K562 (cell line): Measurements from ENCODE around the gene FDX2. TPM values are rescaled to one million over a fixed set of nuclear protein-coding genes. Genes with fewer than 3 reads are reported as not detected.

Experiments used
- CAMTA2 ChIP-seq: fragments of 250-450 bp; sonication (Bioruptor Pico); conservative IDR thresholded peaks from 2 replicates; pipeline ENCODE4 v1.5.1; 2022
- ERF ChIP-seq: fragments of 450-650 bp; formaldehyde crosslinking; IDR thresholded peaks from 2 replicates; pipeline ENCODE4 v1.4.0; 2020; ENCODE audit warnings: mild to moderate bottlenecking, mixed read lengths
- ETS1 ChIP-seq: conservative IDR thresholded peaks from 2 replicates; pipeline ENCODE4 v1.6.1; 2011; ENCODE audit warnings: low read depth, mild to moderate bottlenecking, low read length; ENCODE audit not compliant: control insufficient read depth
- FOXJ2 ChIP-seq: fragments of 200-800 bp; sonication (Bioruptor generic); IDR thresholded peaks from 2 replicates; pipeline ENCODE4 v1.6.1; 2016; ENCODE audit warnings: missing genetic modification characterization, missing compliant biosample characterization
- FUS ChIP-seq: fragments of 200-400 bp; formaldehyde crosslinking; optimal IDR thresholded peaks from 2 replicates; pipeline ENCODE3; 2017; ENCODE audit warnings: low read depth, low read length
- HMBOX1 ChIP-seq: sonication (generic); IDR thresholded peaks from 2 replicates; pipeline ENCODE4 v1.6.1; 2016
- KDM2B ChIP-seq: fragments of 250-450 bp; sonication (Bioruptor Pico); IDR thresholded peaks from 2 replicates; pipeline ENCODE4 v1.8.0; 2021; ENCODE audit warnings: mild to moderate bottlenecking, moderate library complexity
- LCOR ChIP-seq: sonication (generic); formaldehyde crosslinking; IDR thresholded peaks from 2 replicates; pipeline ENCODE4 v1.8.0; 2022; ENCODE audit warnings: mild to moderate bottlenecking, missing genetic modification reagents
- NKRF ChIP-seq: fragments of 450-650 bp; IDR thresholded peaks from 2 replicates; pipeline ENCODE4 v1.6.1; 2016; ENCODE audit warnings: borderline replicate concordance
- OTX1 ChIP-seq: fragments of 450-650 bp; formaldehyde crosslinking; IDR thresholded peaks from 2 replicates; pipeline ENCODE4 v1.4.0; 2022; ENCODE audit warnings: mild to moderate bottlenecking
- POLR2AphosphoS5 ChIP-seq: IDR thresholded peaks from 2 replicates; pipeline ENCODE4 v1.6.1; 2011; ENCODE audit warnings: mild to moderate bottlenecking, low read depth, low read length, moderate library complexity; ENCODE audit not compliant: control insufficient read depth, insufficient read depth
- PTTG1 ChIP-seq: fragments of 450-650 bp; IDR thresholded peaks from 2 replicates; pipeline ENCODE4 v1.6.1; 2016; ENCODE audit warnings: low read depth, mild to moderate bottlenecking, missing genetic modification characterization, missing compliant biosample characterization
- SRF ChIP-seq, 2 experiments: fragments of 250-450, 450-650 bp in 1 of 2; sonication (Bioruptor Pico) in 1 of 2; sonication (generic) in 1 of 2; formaldehyde crosslinking; IDR thresholded peaks; 2 replicates each; pipeline versions ENCODE4 v1.5.0 to v1.5.1; 2020 to 2022; ENCODE audit warnings: mild to moderate bottlenecking in 1 of 2, missing genetic modification reagents in 1 of 2
- TAF1 ChIP-seq: IDR thresholded peaks from 2 replicates; pipeline ENCODE4 v1.6.1; 2011; ENCODE audit warnings: mild to moderate bottlenecking, low read length, moderate library complexity; ENCODE audit not compliant: insufficient read depth, control insufficient read depth, severe bottlenecking; ENCODE audit errors: extremely low read depth
- ZNF12 ChIP-seq: sonication (generic); formaldehyde crosslinking; IDR thresholded peaks from 2 replicates; pipeline ENCODE4 v1.4.0; 2020; ENCODE audit warnings: mild to moderate bottlenecking, missing genetic modification reagents
- ZNF134 ChIP-seq: fragments of 250-450 bp; sonication (Bioruptor Pico); conservative IDR thresholded peaks from 2 replicates; pipeline ENCODE4 v1.4.0; 2020
- ZNF253 ChIP-seq: fragments of 250-450 bp; sonication (Bioruptor Pico); conservative IDR thresholded peaks from 2 replicates; pipeline ENCODE4 v1.6.1; 2021; ENCODE audit warnings: mild to moderate bottlenecking
- ZNF282 ChIP-seq: sonication (generic); formaldehyde crosslinking; IDR thresholded peaks from 2 replicates; pipeline ENCODE4 v1.8.1; 2023; ENCODE audit warnings: missing genetic modification reagents
- ZNF3 ChIP-seq: fragments of 250-450 bp; sonication (Bioruptor Pico); IDR thresholded peaks from 2 replicates; pipeline ENCODE4 v1.5.0; 2021; ENCODE audit warnings: mild to moderate bottlenecking, moderate library complexity
- ZNF609 ChIP-seq: sonication (generic); formaldehyde crosslinking; IDR thresholded peaks from 2 replicates; pipeline ENCODE4 v1.8.1; 2023; ENCODE audit warnings: missing genetic modification reagents, mild to moderate bottlenecking, borderline replicate concordance
- polyA plus RNA-seq, 8 experiments: library from polyadenylated mRNA; depleted of rRNA in 4 of 8; stranded (reverse) in 5 of 8; unstranded in 3 of 8; fragments of >200 nt; fragmentation: Nextera tagmentation in 2 of 8; fragmentation: Illumina TruSeq in 1 of 8; extraction: Ambion mirVana in 2 of 8; extraction: Trizol in 1 of 8; gene quantifications; 2 replicates each; pipeline versions ENCODE4 v1.2.1 to v1.2.3, GENCODE V29; 2011 to 2014; ENCODE audit warnings: inconsistent platforms in 1 of 8, missing spikeins in 1 of 8
- total RNA-seq, 7 experiments: library from RNA; depleted of rRNA in 6 of 7; stranded (reverse); fragments of >200 nt in 6 of 7; fragmentation: Illumina TruSeq in 2 of 7; extraction: Trizol in 2 of 7; gene quantifications; 2 replicates each; pipeline versions ENCODE4 v1.2.1 to v1.2.3, GENCODE V29; 2011 to 2021; ENCODE audit warnings: low replicate concordance in 1 of 7

FDX2 gene
- total and polyA plus RNA-seq, 9 of the 15 experiments (the other 6 are each of a cell fraction or from before 2014, with no cell fraction given), result 2.5 to 49.8 (median 29.7) TPM

GRCh38 chr19:10292206-10292788 lies 23.5 kb downstream of the FDX2 start (continued):
- TF ChIP-seq ZNF282 (CRISPR knock-in tag), result no peak
- TF ChIP-seq OTX1 (CRISPR knock-in tag), result no peak
- TF ChIP-seq FUS, result no peak
- no peak for TF ChIP-seq ZNF134
- no peak for TF ChIP-seq FOXJ2 (tag)
- no peak for TF ChIP-seq LCOR
- TF ChIP-seq KDM2B, result peak; percentile 34; the same call in 1 of the 2 replicates
- TF ChIP-seq ZNF609 (CRISPR knock-in tag), result no peak; the same call in 1 of the 2 replicates
- no peak for TF ChIP-seq ZNF12 (CRISPR knock-in tag)
- TF ChIP-seq HMBOX1, result no peak
- peak; percentile 78 for TF ChIP-seq ERF (CRISPR knock-in tag)
- TF ChIP-seq ZNF3 (CRISPR knock-in tag), result no peak
- peak in 1 of 2 experiments; percentile 82; a peak in 2 of 4 replicates for TF ChIP-seq SRF (CRISPR knock-in tag; IDR thresholded peaks at IDR 0.05)
- no peak for TF ChIP-seq PTTG1 (tag)
- TF ChIP-seq TAF1, result peak; percentile 22
- no peak for TF ChIP-seq ETS1
- TF ChIP-seq CAMTA2 (CRISPR knock-in tag), result 0 out of 2 replicates have a peak, but pooled peaks have one; percentile 60
- peak; percentile 60; the same call in 1 of the 2 replicates for TF ChIP-seq POLR2AphosphoS5
- TF ChIP-seq NKRF, result no peak
- no peak for TF ChIP-seq ZNF253
